Glomerular visceral epithelial cell (primary cell): Measurements from ENCODE around the gene ABCC8.
"Not testable (repeated sequence)": the region's sequence is repeated elsewhere in the genome, so short reads cannot be mapped to it uniquely, and the experiment has no call there.

Experiments used
- DNase-seq: peaks from one replicate; pipeline ENCODE4 v3.0.0-alpha.2; 2016; ENCODE audit errors: extremely low spot score

The ABCC8 gene

DNA sequence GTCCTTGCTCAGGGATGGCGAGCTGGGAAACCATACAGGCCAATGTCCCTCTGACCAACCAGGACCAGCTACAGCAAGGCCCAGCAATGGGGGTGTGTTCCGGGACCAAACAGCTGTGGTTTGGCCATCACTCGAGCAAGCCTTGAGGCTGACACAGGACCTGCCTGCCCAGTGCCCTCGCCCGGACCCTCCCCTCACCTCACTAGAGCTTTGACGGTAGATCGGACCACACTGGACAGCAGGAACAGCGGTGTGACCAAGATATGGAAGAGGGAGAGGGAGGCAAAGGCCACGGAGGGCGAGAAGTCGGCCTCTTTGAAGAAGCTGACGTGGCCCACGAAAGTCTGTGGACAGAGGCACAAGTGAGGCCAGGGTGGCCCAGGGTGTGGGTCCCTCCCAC is 46.0 kb downstream of the ABCC8 start:
- DNase-seq, result no peak

DNA sequence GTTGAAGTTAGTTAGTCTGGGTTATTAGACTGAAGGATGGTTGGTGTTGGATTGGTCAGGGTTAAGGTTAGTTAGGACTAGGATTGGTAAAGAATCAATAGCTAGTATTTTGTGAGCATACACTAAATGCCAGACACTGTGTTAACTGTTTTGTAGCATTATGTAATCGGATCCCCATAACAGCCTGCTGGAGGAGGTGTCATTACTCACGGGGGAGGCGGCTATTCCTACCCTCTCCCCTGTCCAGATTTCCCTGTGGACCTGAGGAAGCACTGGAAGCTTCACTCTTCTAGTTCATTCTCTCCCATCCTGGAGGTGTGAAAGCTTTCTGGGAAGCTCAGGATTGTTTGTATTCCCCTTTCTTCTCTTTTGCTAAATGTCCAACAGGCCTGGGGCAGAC is 47.7 kb downstream of the ABCC8 start:
- DNase-seq, result no peak

DNA sequence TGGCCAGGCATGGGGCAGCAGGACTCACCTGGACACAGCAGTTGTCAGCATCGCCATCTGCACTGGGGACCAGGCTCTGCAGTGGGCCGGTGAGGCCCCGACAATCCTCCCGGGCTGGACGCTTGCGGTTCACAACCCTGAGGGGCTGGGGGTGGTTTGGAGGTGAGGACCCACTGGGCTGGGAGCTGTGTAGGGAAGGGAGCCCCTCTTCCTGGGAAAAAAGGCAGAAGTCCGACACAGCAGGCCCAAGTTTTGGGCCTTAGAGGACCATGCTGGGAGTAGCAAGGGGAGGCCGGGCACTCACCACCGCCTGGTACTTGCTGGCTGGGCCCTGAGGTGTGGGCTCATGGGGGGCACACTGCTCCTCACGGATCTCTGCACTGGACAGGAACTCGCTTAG is 48.4 kb downstream of the ABCC8 start:
- no peak for DNase-seq

DNA sequence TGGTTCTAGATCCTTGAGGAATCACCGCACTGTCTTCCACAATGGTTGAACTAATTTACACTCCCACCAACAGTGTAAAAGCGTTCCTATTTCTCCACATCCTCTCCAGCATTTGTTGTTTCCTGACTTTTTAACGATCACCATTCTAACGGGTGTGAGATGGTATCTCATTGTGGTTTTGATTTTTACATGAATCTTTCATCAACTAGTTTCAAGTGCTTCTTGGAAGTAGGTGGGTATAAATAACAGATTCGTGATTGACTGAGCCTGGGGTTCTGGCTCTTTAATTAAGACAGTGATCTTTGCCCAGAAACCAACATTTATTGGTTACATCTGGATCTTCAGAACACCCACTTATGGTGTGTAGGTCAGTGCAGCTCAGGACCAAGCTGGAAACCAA is 50.4 kb downstream of the ABCC8 start:
- not testable (repeated sequence) for DNase-seq

DNA sequence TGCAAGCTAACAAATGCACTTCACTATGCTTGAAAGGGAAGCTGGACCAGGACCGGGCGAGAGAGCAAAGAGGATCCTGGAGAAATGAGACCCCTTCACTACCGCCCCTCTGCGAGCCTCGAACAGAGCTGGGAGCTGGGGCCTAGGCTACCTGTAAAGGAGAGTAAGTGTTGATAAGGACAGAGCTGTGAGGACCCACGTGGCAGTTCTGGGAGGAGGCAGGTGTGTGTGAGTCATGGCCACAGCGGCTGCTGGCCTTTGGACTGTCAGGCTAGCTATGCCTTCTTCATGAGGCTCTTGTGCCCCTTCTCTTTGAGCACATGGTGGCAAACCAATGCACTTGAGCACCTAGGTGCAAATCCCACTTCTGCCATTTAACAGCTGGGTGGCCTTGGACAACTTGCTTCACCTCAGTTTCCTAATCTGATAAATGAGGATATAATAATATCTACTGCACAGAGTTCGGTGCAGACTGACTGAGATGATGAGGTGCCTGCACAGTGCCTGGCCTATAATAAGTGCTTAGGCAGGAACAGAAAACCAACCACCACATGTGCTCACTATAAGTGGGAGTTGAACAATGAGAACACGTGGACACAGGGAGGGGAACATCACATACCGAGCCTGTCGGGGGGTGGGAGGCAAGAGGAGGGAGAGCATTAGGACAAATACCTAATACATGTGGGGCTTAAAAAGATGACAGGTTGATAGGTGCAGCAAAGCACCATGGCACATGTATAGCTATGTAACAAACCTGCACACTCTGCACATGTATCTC is 52.9 kb downstream of the ABCC8 start:
- DNase-seq, result no peak

DNA sequence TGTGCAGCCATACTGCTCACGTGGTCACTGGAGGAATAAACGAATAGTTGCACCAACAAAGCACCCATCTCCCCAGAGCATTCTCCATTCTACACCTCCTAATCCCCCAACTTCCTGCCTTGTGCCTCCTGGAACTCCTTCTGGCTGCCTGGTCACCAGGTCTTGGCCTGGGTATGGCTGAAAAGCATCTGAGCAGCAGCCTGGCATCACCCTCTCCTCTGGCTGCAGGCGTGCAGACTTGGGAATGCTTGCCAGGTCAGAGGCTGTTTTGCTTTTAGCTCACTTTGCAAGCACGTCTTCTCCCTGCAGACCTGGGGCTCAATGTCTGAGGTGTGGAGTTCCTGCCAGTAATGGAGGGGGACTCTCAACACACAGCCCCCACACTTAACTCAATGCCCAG is 54.9 kb downstream of the ABCC8 start:
- no peak for DNase-seq

DNA sequence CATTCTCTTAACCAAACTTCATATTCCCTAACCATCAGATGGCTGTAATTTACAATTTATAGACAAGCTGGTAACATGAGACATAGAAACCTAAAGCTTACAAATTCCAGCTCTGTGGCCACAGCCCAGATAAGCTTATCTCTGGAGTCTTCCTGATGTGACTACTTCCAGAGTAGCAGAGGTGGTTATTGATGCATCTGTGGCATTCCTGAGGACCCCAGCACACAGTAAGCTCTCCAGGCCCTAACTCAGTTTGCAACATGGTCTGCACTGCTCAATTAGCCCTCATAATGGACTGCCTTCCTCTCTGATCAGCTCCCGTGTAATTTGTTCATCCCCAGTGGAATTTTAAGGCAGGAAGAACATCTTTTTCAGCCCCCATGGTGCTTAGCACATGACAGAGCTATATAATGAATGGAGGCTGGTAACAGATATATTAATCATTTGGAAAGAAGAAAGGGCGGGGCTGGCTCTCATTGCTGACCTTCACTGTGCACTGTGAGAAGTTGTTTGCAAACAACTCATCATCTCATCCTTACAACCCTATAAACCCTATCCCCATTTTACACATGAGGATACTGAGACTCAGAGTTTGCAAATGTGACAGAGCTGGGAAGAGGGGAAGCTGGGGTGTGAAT is 58.1 kb downstream of the ABCC8 start:
- DNase-seq, result no peak

DNA sequence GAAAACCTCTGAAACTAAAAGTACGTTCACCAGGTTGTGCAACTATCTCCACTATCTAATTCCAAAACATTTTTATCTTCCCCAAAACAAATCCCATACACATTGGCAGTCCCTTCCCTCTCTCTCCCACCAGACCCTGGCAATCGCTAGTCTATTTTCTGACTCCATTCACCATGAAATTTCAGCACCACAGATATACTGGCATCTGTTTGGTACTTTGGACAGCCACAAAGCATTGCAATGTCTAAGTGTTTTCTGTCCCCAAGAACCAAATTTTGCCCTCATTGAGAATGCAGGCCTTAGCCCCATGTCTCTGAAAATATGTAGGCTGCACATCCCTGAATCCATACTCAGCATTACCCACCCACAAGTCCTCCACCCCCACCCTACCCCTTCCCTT is 60.2 kb downstream of the ABCC8 start:
- no peak for DNase-seq

DNA sequence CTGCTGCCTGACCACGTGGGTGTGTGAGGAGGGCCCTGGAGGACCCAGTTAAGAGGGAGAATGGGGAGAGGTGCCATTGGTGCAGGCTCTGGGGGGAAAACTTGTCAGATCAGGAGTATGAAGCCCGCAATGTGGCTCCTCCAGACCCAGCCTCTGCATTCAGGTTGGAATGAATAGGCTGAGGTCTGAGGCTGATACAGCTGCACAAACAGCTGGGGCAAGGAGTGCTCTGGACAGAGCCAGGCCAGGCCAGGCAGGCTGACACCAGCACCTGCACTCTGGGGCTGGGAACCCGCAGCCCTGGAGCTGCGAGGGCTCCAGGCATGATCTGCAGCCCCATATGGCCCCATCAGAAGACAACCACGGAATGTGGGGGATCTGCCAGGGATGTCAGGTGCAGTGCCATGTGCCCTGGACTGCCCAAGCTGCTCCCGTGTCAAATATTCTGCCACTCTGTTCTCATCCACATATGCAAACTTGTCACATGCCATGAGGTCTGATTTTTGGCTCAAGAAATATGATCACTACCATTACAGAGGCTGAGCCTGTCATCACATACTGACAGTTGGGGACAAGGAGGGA is 61.0 kb downstream of the ABCC8 start:
- DNase-seq, result no peak

DNA sequence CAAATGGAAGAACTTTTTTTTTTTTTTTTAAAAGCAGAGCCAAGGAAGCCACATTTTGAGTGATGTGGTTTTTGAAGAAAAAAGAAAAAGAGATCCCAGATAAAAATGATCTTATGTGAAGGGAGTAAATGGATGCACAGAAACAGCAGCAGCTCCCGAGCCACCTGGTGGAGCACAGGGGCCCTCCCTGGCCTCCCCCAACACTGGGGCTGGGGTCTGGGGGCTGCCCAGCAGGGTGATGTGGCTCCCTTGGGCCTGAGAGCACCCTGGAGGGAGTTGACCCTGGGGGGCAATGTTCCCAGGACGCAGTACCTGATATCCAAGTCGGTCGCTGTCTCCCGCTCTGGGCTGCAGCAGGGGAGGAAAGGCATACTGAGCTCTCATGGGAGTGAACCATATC is 61.7 kb downstream of the ABCC8 start:
- DNase-seq, result no peak

DNA sequence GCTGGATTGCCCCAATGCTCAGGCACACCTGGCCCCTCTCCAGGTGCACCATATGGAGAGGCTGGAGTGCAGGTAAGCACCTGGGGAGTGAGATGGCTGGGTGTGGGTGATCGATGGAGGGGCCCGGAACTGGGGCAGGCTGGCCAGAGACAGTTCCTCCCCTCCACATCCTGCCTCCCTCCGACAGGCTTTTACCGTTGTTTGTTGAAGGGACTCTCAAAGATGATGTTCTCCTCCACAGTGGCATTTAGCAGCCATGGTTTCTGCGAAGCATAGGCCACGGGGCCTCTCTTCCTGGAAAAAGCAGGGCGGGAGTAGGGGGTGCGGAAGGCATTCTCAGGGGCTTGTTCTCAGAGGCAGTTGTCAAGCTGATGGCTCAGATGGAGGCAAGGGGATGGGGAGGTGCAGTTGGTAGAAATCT is 62.3 kb downstream of the ABCC8 start:
- no peak for DNase-seq

DNA sequence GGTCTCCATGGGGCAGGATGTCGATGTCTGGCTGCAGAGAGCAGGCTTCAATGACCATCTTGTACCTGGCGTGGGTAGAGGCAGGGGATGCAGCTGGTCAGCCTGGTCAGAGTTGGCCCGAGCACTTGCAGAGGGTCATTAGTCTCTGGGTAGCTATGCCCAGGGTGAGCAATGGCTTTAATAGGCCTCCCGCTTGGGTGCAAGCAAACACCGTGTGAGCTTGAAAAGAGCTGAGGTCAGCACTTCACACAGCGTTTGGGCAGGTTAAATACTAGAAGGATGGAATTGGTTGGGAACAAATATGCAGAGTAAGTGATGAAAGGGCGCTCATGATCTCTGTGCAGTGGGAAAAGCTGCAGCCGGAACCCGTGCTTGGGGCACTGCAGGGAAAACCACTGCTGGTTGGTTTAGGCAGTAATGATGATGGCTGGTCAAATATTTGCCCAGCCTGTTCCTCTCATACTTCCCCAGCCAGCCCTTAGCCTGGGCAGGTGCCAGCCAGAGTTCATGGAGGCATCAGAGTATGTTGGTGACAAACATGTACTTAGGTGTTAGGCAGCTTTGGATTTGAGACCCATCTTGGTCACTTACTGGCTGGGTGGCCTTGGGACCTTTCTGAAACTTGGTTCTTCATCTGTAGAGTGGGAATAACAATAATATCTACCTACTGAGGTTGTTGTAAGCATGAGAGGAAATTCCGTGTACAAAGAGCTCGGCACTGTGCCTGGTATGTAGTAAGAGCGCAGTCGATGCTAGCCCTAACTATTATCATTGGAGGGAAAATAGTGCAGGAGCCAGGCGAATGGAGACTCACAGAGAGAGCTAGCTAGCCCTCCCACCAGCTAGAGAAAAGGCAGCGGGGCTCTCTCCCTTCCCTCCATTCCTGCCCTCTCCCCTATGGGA is 63.0 kb downstream of the ABCC8 start:
- DNase-seq, result no peak

DNA sequence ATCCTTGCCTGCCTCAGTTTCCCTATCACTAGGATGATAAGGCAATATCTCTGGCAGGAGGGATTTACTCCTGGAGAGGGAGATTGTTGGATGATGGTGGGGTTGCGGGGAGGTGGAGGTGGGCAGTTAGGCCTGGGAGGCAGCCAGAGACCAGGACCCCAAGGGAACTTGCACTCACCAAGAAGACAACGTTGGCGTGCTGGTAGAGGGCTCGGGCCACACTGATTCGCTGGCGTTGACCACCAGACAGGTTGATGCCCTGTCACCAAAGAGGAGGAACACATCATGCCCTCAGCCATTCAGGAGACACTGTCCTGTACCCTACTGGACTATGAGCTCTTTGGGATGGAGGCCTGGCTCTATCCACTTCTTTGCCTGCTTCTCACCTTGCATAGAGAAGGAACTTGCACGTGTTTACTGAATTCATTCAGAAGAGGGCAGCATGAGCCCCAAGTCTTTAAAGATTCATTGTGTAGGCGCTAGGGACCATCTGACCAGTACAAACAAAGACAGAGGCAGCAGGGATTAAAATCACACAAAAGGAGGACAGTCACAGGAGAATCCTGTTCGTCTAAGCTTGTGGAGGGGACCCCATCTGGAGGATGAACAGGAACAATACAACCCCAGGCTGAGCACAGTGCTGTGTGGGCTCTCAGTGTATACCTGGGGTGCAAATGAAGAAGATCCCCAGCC is 64.0 kb downstream of the ABCC8 start:
- no peak for DNase-seq

DNA sequence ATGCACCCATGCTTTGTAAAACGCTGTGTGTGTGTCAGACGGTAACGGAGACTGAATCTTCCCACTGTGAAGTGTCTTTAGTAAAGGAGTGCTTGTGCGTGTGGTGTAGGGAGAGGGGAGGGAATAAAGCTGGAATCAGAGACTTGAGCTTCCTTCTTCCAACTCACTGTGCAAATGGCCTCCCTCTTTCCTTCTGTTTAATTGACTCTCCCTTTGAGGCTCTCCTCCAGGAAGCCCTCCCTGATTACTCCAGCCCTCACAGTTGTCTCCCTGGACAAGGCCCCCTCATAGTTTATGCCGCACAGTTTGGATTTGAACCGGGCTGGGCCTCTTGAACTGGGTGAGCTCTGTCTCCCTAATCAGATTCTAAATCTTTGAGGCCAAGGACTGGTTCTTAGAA is 65.2 kb downstream of the ABCC8 start:
- no peak for DNase-seq

DNA sequence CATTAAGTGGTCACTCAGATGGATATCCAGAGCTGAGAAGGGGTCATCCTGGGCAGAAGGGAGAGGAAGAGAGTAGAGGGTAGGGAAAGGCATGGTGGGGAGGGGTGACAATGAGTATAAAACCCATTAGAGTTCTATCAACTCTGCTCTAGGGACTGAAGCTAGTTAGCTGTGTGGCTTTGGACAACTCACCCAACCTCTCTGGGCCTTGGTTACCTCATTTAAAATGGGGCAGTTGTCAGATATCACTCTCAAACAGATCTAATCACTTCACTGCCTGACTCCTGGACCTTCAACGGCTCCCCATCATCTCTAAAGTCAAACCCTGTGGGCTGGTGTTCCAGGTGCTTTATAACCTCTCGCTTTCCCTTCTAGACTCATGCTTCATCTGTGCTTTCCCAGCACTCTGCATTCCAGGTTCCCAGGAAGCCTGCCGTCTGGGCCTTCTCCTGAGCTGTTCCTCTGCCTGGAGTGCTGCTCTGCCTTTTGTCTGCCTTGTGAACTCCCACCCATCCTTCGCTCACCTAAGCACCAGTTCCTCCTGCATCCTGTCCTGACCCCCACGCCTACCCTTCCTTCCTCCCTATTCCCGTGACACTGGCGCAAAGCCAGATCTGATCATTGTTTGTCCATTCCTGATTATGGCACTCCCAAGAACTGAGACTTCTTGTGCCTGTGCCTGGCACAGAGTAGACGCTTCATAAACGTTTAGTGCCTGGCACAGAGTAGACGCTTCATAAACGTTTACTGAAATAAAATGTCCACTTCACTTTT is 65.9 kb downstream of the ABCC8 start:
- no peak for DNase-seq

DNA sequence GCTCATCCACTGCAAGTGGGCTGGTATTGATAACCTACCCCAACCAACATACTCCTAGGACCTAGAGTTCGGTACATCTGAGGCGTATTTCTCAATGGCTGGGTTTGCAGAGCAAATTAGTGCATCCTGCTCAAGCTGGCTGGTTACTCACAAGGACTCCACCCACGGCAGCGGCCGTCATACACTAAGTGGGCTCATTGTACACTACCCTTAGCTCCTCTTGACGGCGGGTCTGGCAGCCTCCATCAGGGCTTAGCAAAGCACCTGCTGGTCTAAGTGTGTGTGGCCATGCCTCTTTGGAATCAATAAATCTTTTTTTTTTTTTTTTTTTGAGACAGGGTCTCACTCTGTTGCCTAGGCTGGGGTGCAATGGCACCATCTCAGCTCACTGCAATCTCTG is 68.0 kb downstream of the ABCC8 start:
- DNase-seq, result no peak

DNA sequence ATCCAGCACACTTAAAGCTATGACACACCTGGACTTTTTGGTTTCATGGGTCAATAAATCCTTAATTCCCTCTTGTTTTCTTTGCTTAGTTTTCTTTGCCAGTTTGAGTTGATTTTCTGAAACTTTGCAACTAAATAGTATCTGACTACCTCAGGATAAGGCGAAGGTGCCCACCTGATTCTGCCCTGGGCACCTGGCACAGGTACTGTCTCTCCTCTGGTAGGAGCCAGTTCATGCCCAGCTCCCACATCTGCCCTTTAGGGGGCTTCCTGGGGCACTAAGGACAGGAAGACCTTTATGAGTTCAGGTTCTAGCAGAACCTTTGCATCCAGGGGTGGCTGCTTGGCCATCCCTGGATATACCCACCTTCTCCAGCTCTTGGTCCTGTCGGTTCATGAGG is 68.6 kb downstream of the ABCC8 start:
- no peak for DNase-seq

DNA sequence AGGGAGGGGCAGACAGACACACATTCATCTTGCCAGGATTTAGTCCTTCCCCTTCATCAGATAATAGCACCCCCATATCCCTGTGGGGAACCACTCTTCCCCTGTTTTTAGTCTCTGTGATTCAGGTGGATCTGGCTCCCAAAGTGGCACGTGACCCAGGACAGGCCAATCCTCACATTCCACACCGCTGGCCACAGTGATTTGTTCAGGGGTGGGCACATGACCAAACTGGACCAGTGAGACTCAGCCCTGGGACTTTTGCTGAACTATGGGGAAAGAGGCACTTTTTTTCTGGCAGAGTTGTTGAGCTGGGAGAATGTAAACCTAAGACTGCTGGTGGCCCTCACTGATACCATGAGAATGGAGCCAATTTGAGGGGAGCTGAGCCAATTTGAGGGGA is 69.1 kb downstream of the ABCC8 start:
- DNase-seq, result no peak

DNA sequence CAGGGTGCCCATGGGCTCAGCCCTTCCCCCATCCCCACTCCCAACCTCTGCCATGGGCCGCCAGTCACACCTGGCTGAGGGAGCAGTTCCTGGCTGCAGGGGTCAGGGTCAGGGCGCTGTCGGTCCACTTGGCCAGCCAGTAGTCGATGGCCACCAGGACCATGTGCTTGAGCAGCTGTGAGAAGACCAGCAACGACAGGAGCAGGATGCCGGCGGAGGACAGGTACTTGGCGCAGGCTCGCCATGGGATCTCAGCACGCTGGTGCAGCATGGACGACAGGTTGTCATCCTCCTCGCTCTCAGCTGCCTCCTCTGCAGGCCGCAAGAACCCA is 69.9 kb downstream of the ABCC8 start:
- no peak for DNase-seq

DNA sequence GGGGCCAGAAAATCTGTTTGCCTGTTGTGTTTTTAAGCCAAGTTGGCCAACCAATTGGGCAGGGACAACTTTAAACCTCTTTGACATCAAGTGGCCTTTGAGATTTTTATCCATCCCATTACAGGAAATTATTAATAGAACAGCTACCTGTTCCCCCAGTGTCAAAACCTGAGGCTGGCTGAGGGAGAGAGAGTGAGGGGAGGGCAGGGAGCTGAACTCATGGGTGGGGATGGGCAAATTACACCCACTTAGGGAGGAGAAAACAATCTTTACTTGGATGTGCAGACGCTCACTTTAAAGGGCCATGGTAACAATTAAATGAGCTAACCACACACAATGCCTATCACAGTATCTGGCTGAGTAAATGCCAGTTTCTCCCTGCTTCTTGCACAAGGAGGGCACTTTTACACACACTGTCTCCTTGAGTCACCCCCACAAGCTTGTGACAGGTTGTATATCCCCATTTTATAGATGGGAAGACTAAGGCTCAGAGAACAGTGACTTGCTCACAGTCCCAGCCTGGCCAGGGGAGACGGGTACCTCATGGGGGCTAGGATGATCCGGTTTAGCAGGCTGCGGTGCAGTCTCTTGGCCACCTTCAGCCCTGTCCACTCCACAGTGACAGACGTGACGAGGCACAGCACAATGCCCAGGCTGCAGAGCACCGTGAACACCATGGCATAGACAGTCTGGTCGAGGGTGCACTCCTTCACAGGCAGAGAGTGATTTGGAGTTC is 70.4 kb downstream of the ABCC8 start:
- no peak for DNase-seq
